PC-3 (cell line): ENCODE data around the gene SLC13A1. TPM values are rescaled to one million over a fixed set of nuclear protein-coding genes. Genes with fewer than 3 reads are reported as not detected.

Experiments used
- ATAC-seq: fragments of 200-7000 bp; cut with Tn5 transposase; 2 replicates; pipeline ENCODE4 v1.9.1; 2020; ENCODE audit warnings: mild to moderate bottlenecking, moderate library complexity
- BruUV-seq: library from RNA; stranded (reverse); fragments of 400-500 nt; replicated peaks from 2 replicates; lab custom pipeline; 2021; lab: Mats Ljungman, UMichigan
- CTCF ChIA-PET: fragments of 300-600 bp; sonication (Branson Sonifier 250); formaldehyde crosslinking; loops from one replicate; lab custom pipeline; 2022; ENCODE audit warnings: antibody characterized with exemption; lab: Charles Lee
- POLR2A ChIA-PET: fragments of 300-600 bp; sonication (Branson Sonifier 250); formaldehyde crosslinking; loops from one replicate; lab custom pipeline; 2022; ENCODE audit warnings: antibody characterized with exemption; ENCODE audit not compliant: unreplicated experiment; lab: Charles Lee
- DNase-seq: peaks from one replicate; pipeline ENCODE4 v3.0.0-alpha.2; 2015
- H2AFZ ChIP-seq: fragments of 300-600 bp; sonication (generic); 2 replicates; pipeline ENCODE4 v1.6.0; 2016; ENCODE audit warnings: antibody characterized with exemption, low read length
- H3F3A ChIP-seq: fragments of 300-600 bp; sonication (generic); one replicate; pipeline ENCODE4 v1.6.0; 2017; ENCODE audit warnings: antibody characterized with exemption, low read length, control low read depth, mild to moderate bottlenecking; ENCODE audit not compliant: unreplicated experiment
- H3K27ac ChIP-seq: fragments of 300-600 bp; sonication (generic); 2 replicates; pipeline ENCODE4 v1.5.1; 2016; ENCODE audit warnings: mild to moderate bottlenecking, low read length
- H3K27me3 ChIP-seq: fragments of 300-600 bp; sonication (generic); 2 replicates; pipeline ENCODE4 v1.6.1; 2016; ENCODE audit warnings: low read length, mixed read lengths
- H3K36me3 ChIP-seq: fragments of 300-600 bp; sonication (generic); 2 replicates; pipeline ENCODE4 v1.6.1; 2016; ENCODE audit warnings: low read depth, mixed run types, low read length, mixed read lengths
- H3K4me1 ChIP-seq: fragments of 300-600 bp; sonication (generic); 2 replicates; pipeline ENCODE4 v1.5.1; 2016; ENCODE audit warnings: low read length; ENCODE audit not compliant: insufficient read depth
- H3K4me2 ChIP-seq: fragments of 300-600 bp; sonication (generic); 2 replicates; pipeline ENCODE4 v1.6.0; 2016; ENCODE audit warnings: low read length
- H3K4me3 ChIP-seq: fragments of 300-600 bp; sonication (generic); 2 replicates; pipeline ENCODE4 v1.5.1; 2016; ENCODE audit warnings: mild to moderate bottlenecking, low read length, mixed read lengths
- H3K79me2 ChIP-seq: fragments of 300-600 bp; sonication (generic); 2 replicates; pipeline ENCODE4 v1.6.1; 2017; ENCODE audit warnings: low read length, mixed read lengths
- H3K9ac ChIP-seq: fragments of 300-600 bp; sonication (generic); 2 replicates; pipeline ENCODE4 v1.6.0; 2016; ENCODE audit warnings: mild to moderate bottlenecking, low read length
- H3K9me2 ChIP-seq: fragments of 300-600 bp; sonication (generic); replicated peaks from 2 replicates; pipeline ENCODE4 v1.6.1; 2016; ENCODE audit warnings: mixed run types, low read length, mixed read lengths
- H3K9me3 ChIP-seq: fragments of 300-600 bp; sonication (generic); 2 replicates; pipeline ENCODE4 v1.6.1; 2016; ENCODE audit warnings: low read length, mixed read lengths
- H4K20me1 ChIP-seq: fragments of 300-600 bp; sonication (generic); 2 replicates; pipeline ENCODE4 v1.6.1; 2016; ENCODE audit warnings: low read length, mixed read lengths
- CTCF ChIP-seq: fragments of 300-600 bp; sonication (generic); conservative IDR thresholded peaks from 2 replicates; pipeline ENCODE4 v1.5.1; 2017; ENCODE audit warnings: antibody characterized with exemption, low read depth, mild to moderate bottlenecking, low read length
- EZH2 ChIP-seq: fragments of 300-600 bp; sonication (generic); IDR thresholded peaks from one replicate; pipeline ENCODE4 v1.6.1; 2017; ENCODE audit warnings: antibody characterized with exemption, mild to moderate bottlenecking, low read length; ENCODE audit not compliant: unreplicated experiment
- EZH2phosphoT487 ChIP-seq: fragments of 300-600 bp; sonication (generic); IDR thresholded peaks from 2 replicates; pipeline ENCODE4 v1.6.1; 2018; ENCODE audit warnings: mild to moderate bottlenecking, antibody characterized with exemption, low read length, borderline replicate concordance
- intact Hi-C: fragments of 100-400 bp; cut with micrococcal nuclease; formaldehyde crosslinking; loops from 2 replicates; pipeline ENCODE4 v1.9.0; 2023
- total RNA-seq: library from RNA; depleted of rRNA; stranded (reverse); fragments of >200 nt; gene quantifications from 2 replicates; pipeline ENCODE4 v1.2.3, GENCODE V29; 2014

The SLC13A1 gene
- total RNA-seq, 1 experiment from 2014 or later = not detected

DNA sequence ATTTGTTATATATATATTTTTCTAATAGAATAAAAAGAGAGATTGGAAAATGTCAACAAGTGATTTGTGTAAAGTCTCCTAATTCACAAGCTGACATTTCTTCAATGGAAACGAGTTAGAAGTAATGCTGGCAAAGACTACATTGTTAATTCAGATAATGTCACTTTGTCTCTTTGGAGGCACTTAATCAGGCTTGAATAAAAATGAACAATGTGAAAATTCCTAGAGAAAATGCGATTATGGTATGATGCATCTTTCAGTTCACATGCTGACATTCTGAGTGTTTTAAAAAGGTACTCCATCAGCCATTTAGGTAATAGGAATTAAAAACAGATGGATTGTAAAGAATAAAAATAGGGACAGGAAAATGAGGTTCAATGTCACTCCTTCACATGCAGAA is 100.1 kb downstream of the SLC13A1 start:
- Histone ChIP-seq H3K4me1 (no peaks in the 10 kb centered on the region), H3K79me2 (no peaks in the 10 kb centered on the region), H3K9ac (no peak overlapping the region), H4K20me1 (no peaks in the 10 kb centered on the region), H3K36me3 (no peaks in the 10 kb centered on the region), H3K27ac (no peak overlapping the region), H3K9me3 (no peaks in the 10 kb centered on the region), H3K4me3 (no peak overlapping the region), H3K27me3 (no peaks in the 10 kb centered on the region), H3F3A (no peaks in the 10 kb centered on the region), H3K4me2 (no peak overlapping the region), H2AFZ (no peak overlapping the region), H3K9me2 (no peaks in the 10 kb centered on the region)
- intact Hi-C loops = no loop called here
- ATAC-seq = no peak
- DNase-seq = no peak
- BruUV-seq = no TSS peak
- ChIA-PET POLR2A (no interaction called here), CTCF (no interaction called here)
- TF ChIP-seq CTCF (no peak), EZH2phosphoT487 (no peak), EZH2 (no peak)

GRCh38 chr7:123096976-123097375 is 102.8 kb downstream of the SLC13A1 start:
- TF ChIP-seq CTCF = no peak
- no peak for TF ChIP-seq EZH2phosphoT487
- H3K9me3 ChIP-seq = no peaks in the 10 kb centered on the region
- no peaks in the 10 kb centered on the region for H3K36me3 ChIP-seq
- H3K4me1 ChIP-seq = no peaks in the 10 kb centered on the region
- CTCF ChIA-PET = no interaction called here
- no peaks in the 10 kb centered on the region for H3F3A ChIP-seq
- H2AFZ ChIP-seq = no peak overlapping the region
- no peaks in the 10 kb centered on the region for H3K9me2 ChIP-seq
- no peak overlapping the region for H3K27ac ChIP-seq
- no peaks in the 10 kb centered on the region for H4K20me1 ChIP-seq
- BruUV-seq = no TSS peak
- POLR2A ChIA-PET = no interaction called here
- no peaks in the 10 kb centered on the region for H3K27me3 ChIP-seq
- no peak overlapping the region for H3K4me3 ChIP-seq
- H3K79me2 ChIP-seq = no peaks in the 10 kb centered on the region
- no peak overlapping the region for H3K4me2 ChIP-seq
- ATAC-seq (no peak), DNase-seq (no peak)
- H3K9ac ChIP-seq = no peak overlapping the region
- intact Hi-C loops = no loop called here

- Histone ChIP-seq H3K9ac (no peak overlapping the region), H2AFZ (no peak overlapping the region), H3K4me1 (no peaks in the 10 kb centered on the region), H3K9me3 (no peaks in the 10 kb centered on the region), H3K79me2 (no peaks in the 10 kb centered on the region), H3K27ac (no peak overlapping the region), H3F3A (no peaks in the 10 kb centered on the region), H3K9me2 (no peaks in the 10 kb centered on the region), H4K20me1 (no peaks in the 10 kb centered on the region), H3K4me3 (no peak overlapping the region), H3K36me3 (no peaks in the 10 kb centered on the region), H3K4me2 (no peak overlapping the region), H3K27me3 (no peaks in the 10 kb centered on the region)
- POLR2A ChIA-PET = no interaction called here
- CTCF ChIA-PET = no interaction called here
- TF ChIP-seq EZH2phosphoT487 (no peak), CTCF (no peak), EZH2 (no peak)
- intact Hi-C loops = no loop called here
- no peak for DNase-seq
- ATAC-seq = no peak
- no TSS peak for BruUV-seq
Measured at GRCh38 chr7:123096434-123096833, 103.3 kb downstream of the SLC13A1 start.
